LHCN-M2 (cell line): Measurements from ENCODE around the gene DPYSL5. TPM values are rescaled to one million over a fixed set of nuclear protein-coding genes. Genes with fewer than 3 reads are reported as not detected.

Experiments used
- DNase-seq: peaks from one replicate; pipeline ENCODE4 v3.0.0-alpha.2; 2012; ENCODE audit warnings: low read depth
- total RNA-seq: library from RNA; depleted of rRNA; stranded (reverse); fragments of >200 nt; gene quantifications from 2 replicates; pipeline ENCODE4 v1.2.3, GENCODE V29; 2014

The DPYSL5 gene
- total RNA-seq, 1 experiment from 2014 or later = not detected

DNA sequence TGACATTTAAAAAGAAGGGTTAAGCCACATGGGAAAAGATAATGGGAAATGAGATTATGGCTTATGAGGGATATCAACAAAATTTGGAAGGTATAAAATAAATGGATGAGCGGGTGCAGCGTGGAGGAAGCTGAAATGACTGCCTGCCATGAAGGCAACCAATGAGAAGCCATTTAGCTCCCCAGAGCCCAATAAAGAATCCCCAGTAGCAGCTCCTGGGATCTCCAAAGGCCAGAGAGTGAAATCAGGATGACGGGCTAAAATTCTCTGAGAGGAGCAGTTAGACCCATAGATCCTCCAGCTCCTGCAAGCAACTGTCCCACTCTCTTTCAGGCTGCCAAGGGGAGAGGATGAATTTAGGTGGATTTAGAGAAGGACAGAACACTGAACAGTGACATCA, 109.6 kb downstream of the DPYSL5 start:
- DNase-seq = no peak

DNA sequence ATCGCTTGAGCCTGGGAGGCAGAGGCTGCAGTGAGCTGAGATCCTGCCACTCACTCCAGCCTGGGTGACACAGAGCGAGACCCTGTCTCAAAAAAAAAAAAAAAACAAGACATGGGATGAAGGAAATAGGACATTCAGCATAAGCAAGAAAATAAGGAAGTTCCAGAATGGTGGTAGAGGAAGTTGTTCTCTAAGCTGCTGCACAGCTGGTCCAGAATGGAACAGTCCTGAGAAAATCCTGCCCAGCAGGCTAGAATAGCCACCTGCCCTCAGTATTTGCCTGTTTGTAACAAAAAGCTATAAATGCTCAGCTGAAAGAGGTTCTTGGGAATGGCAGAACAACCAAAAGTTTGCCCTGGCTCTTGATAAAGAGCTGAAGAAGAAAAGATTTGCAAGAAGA, 111.4 kb downstream of the DPYSL5 start:
- no peak for DNase-seq

DNA sequence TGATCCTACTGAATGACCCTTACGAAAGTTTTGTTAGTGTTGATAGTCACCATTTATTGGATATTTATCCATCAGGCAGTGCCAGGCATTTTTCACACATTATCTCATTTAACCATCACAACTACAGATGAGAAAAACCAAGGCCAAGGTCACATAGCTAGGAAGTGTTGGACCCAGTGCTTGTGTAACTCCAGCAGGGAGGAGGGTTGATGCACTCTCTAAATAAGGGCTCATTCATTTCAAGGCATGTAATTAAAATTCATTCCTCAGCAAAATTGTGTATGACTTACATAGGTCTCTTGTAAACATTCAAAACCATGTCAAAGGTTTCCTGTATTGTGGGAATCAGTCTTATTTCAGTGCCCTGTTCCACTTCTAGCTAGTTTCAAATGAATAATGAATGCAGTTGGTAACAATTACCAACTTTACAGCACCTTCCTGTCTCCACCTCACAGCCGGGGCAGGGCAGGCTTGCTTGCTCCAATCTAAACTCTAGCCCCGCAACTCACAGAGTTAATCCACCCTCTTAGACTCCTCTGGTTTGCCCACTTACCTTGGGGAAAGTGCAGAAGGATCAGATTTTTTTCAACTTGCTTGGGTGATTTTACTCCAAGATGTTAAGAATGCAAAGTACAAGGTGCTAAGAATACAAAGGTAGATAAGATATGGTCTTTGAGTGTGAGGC, 116.7 kb downstream of the DPYSL5 start:
- DNase-seq = no peak

DNA sequence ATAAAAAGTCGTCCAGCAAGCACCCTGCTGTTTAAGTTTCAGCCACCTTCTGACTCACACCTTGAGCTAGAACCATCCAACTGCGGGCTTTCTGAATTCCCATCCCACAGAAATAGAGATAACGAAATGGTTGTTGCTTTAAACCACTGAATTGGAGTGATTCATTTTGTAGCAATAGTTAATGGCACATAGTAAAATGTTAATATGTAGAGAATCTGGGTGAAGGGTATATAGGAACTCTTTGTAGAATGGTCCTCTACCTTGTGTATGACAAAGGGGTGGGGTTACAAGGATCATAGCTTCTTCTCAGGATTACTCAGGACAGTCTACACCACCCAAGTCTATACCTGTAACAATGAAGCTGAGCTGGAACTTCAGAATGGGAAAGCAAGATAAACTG, 120.1 kb downstream of the DPYSL5 start:
- no peak for DNase-seq

DNA sequence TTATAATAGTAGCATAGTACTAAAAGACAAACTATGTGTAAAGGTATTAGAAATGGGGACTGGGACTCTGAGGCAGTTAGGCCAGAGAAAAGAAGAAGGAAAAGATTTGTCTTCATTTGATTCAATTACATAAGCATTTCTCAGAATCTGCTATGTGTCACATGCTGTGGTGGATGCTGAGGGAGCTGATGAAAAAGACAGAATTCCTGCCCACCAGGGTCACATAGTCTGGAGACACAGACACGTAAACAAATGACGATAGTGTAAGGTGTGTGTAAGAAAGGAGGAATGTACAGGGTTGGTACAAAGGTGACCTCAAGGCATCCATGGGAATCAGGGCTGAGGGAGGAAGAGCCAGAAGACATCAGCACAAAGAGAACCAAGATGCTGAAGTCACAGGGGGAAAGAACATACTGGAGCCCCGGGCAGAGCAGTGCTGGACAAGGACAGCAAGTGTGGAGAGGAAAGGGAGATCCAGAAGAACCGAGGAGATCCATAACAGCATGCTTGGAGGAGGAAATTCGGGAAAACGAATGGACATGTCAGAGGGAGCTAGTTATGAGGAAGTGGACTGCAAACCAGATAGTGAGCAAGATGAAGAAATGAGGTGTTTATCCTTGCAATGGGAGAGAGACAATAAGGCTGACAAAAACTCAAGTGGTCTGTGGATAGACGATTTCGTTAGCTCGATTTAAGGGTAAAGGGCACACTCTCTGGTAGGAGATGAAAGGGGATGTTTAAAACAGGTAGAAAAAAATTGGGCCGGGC, 121.3 kb downstream of the DPYSL5 start:
- DNase-seq = no peak

DNA sequence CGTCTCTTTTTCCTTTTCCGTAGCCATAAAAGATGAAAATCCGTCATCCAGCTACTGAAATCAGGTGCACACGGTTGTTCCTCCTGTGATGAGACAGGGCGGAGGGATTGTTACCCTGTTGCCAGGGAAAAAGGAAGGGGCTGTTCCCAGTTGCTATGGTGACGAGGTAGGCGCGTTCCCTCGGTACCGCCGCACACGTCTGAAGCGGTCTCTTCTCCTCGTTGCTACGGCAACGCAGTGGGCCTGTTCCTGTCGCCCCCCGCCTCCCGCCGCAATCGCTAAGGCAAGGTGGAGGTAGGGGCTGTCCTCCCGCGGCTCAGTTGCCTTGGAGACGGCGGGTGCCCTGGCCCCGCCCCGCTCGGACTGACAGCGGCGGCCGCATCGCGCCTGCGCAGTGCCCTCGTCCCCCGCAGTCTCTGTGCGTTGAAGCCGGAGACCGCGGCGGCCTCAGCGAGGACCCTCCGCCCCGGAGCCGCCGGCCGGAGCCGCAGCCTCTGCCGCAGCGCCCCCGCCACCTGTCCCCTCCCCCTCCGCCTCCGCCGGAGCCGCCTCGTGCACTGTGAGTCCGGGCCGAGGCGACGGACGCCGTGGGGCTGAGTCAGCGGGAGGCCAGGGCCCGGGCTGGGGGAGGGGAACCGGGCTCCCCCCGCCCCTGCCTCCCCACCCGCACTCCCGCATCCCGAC, 122.5 kb downstream of the DPYSL5 start, which contains the start of gene MAPRE3:
Gene MAPRE3, plus strand, starts transcription at position 394 of the 684 bp plus-strand sequence. CDS start 51,582 bp downstream, outside the sequence.
- peak; percentile 41 for DNase-seq

DNA sequence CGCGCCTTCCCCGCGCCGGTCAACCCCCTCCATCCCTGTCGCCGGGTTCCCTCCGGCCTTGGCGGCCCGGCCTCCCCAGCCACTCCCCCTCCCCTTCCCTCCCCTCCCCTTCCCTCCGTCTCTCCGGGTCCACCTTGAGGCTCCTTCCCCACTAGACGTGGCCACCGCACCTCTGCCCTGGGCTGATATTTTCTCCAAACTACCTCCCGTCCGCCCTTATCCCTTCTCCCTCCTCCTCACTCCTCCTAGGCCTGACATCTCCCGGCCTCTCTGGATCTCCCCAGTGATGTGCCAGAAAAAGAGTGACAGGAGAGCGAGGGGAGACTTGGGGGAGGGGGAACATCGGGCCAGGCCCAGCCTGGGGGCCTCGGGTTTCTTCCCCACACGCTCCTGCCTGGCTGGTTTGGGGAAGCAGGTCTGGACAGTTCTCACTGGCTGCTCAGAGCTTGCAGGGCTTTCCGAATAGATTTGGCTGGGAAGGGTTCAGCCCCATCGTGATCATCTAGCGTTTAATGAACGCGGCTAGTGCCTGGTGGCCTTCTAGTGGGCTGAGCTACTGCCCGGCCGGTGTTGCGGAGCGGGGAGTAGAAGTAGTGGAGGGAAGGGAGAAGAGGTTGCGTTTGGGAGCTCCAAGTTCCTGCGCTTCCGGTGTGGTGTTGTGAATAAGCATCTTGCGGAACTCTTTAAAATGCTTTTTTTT, 123.1 kb downstream of the DPYSL5 start:
- no peak for DNase-seq

DNA sequence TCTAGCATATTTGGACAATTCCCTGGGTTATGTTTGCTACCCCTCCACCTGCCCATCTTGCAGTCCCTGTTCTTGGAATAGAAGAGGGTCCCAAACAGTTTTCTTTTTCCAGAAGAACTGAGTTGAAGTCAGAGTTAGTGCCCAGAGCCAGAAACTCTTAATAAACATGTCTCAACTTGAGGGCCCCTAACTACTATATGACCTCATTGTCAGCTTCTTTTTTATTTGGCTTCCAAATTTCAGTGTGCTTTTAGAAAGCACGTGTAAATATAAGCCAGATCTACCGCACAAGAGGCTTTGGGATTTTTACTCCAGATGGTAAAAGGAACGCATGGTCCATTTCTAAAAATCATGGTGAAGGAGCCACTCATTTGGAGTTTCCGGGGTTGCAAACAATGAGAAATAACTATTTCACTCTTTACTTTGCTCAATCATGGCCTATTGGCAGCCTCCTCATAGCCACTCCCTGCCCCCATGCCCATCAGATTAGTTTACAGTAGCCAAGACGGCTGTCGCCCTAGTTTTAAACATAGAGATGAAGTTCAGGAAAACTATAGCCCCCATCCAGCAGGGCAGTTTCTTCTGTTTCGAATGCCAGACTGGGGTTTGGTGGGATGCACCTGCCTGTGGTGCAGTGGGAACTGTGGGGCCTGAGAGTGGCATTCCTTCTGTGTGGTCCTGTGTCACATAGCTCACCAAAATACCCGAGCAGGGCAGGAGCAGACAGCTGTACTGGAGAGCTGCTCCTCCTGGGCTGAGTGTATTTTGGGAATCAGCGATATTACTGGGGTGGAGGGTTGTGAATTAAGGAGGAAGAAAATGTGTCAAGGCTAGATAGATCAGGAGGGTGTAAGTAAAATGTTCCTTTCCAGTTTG, 124.2 kb downstream of the DPYSL5 start:
- no peak for DNase-seq

DNA sequence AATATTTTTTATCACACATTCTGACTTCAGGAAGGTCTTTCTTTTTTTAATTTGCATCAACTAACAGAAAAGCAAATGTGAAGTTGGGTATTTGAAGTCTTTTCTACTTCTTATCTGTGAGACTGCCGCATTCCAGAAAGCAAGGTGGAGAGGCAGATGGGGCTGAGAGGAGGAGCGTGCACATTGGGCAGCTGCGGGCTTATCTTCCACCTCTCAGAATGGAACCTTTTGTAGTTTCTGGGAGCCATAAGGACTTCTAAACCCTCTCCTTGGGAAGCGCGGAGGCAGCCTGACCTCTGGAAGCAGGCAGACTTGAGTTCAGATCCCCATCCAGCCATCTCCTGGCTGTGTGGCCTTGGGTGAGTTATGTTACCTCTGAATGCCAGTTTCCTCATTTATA, 126.4 kb downstream of the DPYSL5 start:
- DNase-seq = no peak

DNA sequence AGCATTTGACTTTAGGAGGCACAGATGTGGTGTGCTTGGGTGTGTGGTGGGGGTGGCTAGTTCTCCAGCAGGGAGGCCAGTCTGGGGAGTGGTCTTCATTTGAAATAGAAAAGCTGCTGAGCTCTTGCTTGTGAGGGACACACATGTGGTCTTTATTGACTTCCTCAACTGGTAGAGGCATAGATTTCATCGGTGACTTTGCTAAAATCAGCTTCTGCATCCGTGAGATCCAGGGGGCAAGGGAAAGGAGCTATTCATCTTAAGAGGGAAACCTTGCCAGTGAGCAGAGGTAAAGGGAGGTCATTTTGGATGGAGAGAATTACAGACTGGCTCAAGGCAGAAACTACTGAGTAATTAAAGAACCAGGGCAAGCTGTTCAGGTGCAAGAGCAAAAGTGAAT, 127.2 kb downstream of the DPYSL5 start:
- DNase-seq = no peak

DNA sequence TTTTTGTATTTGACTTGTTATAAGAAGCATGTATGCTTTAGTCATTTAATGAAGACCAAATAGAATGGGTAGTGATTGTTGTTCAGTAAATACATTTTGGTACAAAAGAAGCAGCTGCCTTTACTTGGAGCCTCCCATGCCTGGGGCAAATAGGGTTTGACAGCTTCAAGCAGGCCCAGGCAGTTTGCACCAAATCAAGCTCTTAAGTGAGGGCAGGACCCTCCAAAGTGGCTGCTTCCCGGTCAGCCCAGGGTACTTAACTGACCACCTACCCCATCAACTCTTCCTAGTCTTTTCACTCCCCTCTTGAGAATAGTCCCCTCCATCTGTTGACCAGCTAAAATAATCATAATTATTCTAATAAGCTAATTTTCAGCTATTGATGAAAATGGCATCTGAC, 127.7 kb downstream of the DPYSL5 start:
- no peak for DNase-seq

DNA sequence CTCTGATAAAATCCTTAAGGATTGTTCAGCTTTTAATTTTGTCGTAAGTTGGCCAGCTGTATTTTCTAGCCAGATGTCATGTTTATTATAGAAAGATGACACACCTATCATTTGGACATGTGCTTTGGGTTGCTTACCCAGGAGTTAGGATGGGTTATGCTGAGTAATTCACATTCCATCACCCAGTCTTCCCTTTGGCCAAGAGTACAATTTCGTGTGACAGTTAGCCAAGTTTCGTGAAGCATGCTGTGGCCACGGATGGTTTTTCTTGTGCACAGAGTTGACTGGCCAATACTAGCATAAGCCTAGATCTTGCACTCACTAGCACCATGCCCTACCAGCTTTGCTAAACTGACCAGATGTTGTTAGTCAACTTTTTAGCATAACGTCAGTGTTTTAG, 128.3 kb downstream of the DPYSL5 start:
- peak; percentile 46 for DNase-seq

DNA sequence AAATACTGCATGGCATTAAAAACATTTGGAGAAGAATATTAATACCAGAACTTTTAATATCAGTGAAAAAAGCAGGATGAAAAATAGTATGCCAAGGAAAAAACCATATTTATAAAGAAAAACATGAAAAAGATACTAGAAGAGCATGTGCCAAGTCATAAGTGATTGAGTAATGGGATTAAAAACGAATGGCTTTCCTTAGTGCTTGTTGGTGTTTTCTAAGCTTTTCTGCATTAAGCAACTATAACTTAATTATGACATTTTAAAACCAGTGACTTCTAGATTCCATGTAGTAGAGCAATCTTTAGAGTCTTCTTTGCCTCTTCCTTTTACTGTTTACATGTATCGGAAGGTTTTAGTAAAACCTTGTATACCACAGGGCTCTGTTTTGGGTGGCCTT, 129.1 kb downstream of the DPYSL5 start:
- DNase-seq = no peak

DNA sequence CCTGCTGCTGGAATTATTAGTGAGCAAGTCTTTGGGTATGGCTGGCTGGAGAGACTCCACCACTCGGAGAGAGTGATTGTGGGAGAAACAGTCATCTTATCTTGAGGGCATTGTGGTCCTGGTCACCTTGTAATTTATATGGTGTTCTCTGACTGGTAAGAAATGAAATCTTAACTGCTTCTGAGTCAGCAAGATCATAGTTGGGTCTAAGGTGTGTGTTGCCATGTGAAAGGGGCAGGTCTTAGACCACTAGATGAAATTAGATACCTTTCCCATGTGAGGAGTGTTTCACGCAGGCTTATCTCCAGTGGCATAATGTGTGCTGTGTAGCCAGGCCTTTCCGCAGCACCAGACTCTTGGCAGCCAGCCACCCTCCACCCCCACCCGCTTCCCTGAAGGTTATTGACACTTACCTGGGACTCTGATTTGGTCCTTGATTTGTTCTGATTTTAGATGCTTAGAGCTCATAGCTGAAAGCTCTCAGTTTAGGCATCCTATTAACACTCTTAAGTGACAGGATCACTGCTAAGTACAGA, 130.2 kb downstream of the DPYSL5 start:
- no peak for DNase-seq

DNA sequence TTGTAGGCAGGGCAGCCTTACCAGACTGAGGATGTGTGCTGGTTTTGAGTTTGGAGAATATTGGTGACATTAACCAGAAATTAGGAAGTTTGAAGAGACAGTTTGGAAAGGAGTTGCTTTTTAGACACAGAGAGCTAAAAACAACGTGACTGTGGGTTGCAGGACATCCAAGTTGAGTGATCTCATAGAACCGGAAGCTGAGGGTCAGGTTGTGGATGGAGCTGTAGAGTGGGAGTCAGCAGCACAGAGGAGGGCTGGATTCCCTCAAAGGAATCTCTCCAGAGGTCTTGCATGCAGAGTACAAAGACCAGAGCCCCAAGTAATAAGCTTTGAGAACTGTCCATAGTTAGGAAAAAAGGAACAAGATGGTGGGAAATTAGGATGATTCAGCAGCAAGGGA, 131.8 kb downstream of the DPYSL5 start:
- DNase-seq = no peak

DNA sequence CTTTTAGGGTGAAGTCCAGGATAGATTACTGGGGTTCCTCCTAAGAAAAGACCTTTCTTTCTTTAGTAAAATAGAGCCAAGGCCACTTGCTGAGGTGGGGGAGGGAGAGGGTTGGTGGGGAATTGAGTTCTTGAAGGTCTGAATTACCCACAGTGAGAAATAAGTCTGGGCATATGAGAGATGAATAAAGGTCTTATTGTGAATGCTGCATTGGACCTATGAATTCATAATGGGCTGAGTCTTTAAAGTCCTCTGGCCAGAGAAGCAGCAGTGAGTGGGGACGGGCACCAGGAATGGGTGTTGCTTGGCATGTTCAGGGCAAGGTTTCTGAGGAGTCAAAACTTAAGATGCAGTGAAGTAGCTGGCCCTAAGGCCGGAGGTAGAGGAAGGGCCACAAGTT, 133.0 kb downstream of the DPYSL5 start:
- DNase-seq = no peak

DNA sequence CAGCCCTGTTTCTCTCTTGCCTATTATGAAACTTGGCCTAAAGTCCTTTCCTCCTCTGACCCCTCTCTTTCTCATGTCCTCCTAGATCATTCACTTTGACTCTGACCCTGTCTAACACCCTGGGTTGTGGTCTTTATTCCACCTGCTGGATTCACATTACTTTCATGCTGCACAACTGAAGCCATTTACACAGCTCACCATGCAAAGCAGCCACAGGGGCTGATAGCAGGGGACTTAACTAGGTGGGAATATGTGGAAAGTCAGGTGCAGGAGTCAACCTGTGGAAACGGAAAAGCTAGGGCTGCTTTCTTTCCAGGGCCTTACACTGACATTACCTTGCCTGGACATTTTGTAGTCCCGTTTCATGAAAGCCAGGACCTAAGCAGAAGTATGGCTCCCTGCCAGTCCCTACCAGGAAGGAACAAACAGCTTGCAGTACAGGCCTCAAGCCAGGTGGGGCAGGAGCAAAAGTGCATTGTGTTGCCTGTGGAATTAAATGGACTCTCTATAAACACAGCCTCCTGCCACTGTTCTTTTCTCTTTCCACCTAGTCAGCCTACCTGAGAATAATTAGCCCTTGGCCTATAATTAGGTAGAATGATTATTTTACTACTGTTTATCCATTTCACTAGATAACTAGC, 134.3 kb downstream of the DPYSL5 start:
- DNase-seq = no peak

DNA sequence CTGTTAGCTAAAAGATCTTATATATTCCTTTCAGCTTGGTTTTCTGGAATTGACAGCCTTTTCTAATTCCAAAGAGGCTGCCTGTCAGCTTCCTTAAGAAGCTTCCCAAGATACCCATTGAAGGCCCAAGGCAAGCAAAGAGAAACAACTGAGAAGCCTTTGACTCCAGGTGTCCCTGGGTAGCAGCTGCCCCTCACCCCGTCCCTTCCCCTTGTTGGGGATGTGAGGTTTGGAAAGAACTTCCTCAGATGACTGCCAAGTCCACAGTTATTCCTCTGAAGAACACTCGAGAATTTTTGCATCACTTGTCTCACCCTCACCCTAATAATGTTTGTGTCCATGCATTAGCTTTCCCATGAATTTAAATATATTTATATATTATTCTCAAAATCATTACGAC, 135.8 kb downstream of the DPYSL5 start:
- DNase-seq = no peak

DNA sequence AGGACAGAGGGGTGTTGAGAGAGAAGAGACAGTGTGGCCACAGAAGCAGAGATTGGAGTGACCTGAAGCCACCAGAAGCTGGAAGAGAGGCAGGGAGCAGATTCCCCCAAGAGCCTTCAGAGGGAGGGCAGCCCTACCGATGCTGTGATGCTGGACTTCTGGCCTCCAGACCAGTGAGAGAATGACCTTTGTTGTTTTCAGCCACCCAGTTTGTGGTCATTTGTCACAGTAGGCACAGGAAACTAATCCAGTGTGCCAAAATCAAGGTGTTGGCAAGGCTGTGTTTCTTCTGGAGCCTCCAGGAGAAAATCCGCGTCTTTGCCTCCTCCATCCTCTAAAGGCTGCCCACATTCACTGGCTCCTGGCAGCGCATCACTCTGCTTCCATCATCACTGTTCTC, 137.9 kb downstream of the DPYSL5 start:
- no peak for DNase-seq

DNA sequence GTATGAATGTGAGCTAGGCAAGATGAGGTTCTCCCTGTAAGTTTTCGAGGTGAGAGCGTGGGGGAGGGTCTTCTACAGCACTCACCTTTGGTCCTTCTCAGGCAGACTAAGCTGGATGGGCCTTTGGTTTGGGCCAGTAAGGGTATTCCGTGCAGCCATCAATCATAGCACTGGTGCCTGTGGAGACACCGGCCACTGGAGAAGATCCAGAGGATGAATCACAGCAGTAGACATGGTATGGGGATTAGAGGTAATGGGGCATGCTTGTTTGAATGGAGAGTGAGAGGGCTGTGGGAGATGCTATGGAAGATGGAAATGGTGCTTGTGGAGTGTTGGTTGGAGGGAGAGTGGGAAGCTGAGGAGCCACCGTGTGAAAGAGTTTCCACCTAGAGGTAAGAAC, 138.6 kb downstream of the DPYSL5 start:
- DNase-seq = no peak
